Hematopoietic multipotent progenitor cell treated with erythropoietin and hydrocortisone succinate and interleukin-3 and kit ligand, for 6 days (in vitro differentiated cells): Measurements from ENCODE around the gene ING2.
"Not testable (repeated sequence)": the region's sequence is repeated elsewhere in the genome, so short reads cannot be mapped to it uniquely, and the experiment has no call there.

ENCODE experiments used
- DNase-seq: peaks from one replicate; pipeline ENCODE4 v3.0.0-alpha.2; 2015

The ING2 gene

GRCh38 chr4:183504930-183505610, at the start of gene ING2:
Gene ING2 (plus strand): TSS chr4:183505058. CDS start chr4:183505196, 138 bp downstream.
- peak; percentile 90 for DNase-seq

- peak; percentile 97 for DNase-seq
These were observed 49.2 kb upstream of the ING2 start for GRCh38 chr4:183455431-183456195.

GRCh38 chr4:183458005-183458404, 46.9 kb upstream of the ING2 start:
- no peak for DNase-seq

- DNase-seq, result not testable (repeated sequence)
These were observed 40.8 kb upstream of the ING2 start for GRCh38 chr4:183463903-183464619.

GRCh38 chr4:183465879-183466278, 39.0 kb upstream of the ING2 start:
- not testable (repeated sequence) for DNase-seq

GRCh38 chr4:183467246-183467645, 37.6 kb upstream of the ING2 start:
- no peak for DNase-seq

- no peak for DNase-seq
These were observed 36.4 kb upstream of the ING2 start for GRCh38 chr4:183468210-183469095.

GRCh38 chr4:183469285-183469684, 35.6 kb upstream of the ING2 start:
- DNase-seq, result no peak

GRCh38 chr4:183469936-183470335, 34.9 kb upstream of the ING2 start:
- no peak for DNase-seq

- no peak for DNase-seq
These were observed 34.0 kb upstream of the ING2 start for GRCh38 chr4:183470821-183471220.

GRCh38 chr4:183471946-183472708, 32.7 kb upstream of the ING2 start:
- peak; percentile 95 for DNase-seq

- no peak for DNase-seq
These were observed 26.7 kb upstream of the ING2 start for GRCh38 chr4:183478123-183478522.

- DNase-seq, result no peak
These were observed 25.9 kb upstream of the ING2 start for GRCh38 chr4:183478926-183479325.

- not testable (repeated sequence) for DNase-seq
These were observed 22.3 kb upstream of the ING2 start for GRCh38 chr4:183482515-183483095.

GRCh38 chr4:183483997-183484396, 20.9 kb upstream of the ING2 start:
- no peak for DNase-seq

GRCh38 chr4:183485411-183486160, 19.3 kb upstream of the ING2 start:
- DNase-seq, result no peak

- no peak for DNase-seq
These were observed 12.1 kb upstream of the ING2 start for GRCh38 chr4:183492791-183493222.

- no peak for DNase-seq
These were observed 11.6 kb upstream of the ING2 start for GRCh38 chr4:183493246-183493645.

GRCh38 chr4:183495184-183495583, 9.7 kb upstream of the ING2 start:
- no peak for DNase-seq

GRCh38 chr4:183499389-183499788, 5.5 kb upstream of the ING2 start:
- peak; percentile 46 for DNase-seq

- DNase-seq, result no peak
These were observed 5.1 kb upstream of the ING2 start for GRCh38 chr4:183499801-183500200.
